Stimulated activated CD8-positive, alpha-beta memory T cell treated with anti-CD3 and anti-CD28 coated beads, Interleukin-4, amount 100 ng/mL, for 4 hours (primary cell): ENCODE measurements around the gene PPP2R2D.

Experiments
- DNase-seq, 2 donors: peaks; one replicate each; pipeline ENCODE4 v3.0.0-alpha.2; 2020; ENCODE audit warnings: low read depth in 2 of 2, low spot score in 1 of 2

PPP2R2D gene

GRCh38 chr10:131888186-131888604 lies 12.6 kb upstream of the PPP2R2D start:
- DNase-seq, result no peak

- DNase-seq, result no peak
These were observed 11.1 kb upstream of the PPP2R2D start for GRCh38 chr10:131889755-131890154.

GRCh38 chr10:131890276-131891195 lies 10.3 kb upstream of the PPP2R2D start:
- no peak for DNase-seq

- no peak for DNase-seq
These were observed 9.4 kb upstream of the PPP2R2D start for GRCh38 chr10:131891196-131891928.

- DNase-seq, result no peak
These were observed 8.6 kb upstream of the PPP2R2D start for GRCh38 chr10:131891929-131892805.

GRCh38 chr10:131892806-131893675 lies 7.8 kb upstream of the PPP2R2D start:
- DNase-seq, result no peak

GRCh38 chr10:131895116-131895515 lies 5.7 kb upstream of the PPP2R2D start:
- DNase-seq, result no peak

- DNase-seq, result peak in 1 of 2 donors; percentile 42
These were observed 4.4 kb upstream of the PPP2R2D start for GRCh38 chr10:131896403-131896802.

- DNase-seq, result no peak
These were observed 3.4 kb upstream of the PPP2R2D start for GRCh38 chr10:131897297-131897899.

- no peak for DNase-seq
These were observed 2.7 kb upstream of the PPP2R2D start for GRCh38 chr10:131898061-131898460.

GRCh38 chr10:131898713-131899112 lies 2.1 kb upstream of the PPP2R2D start:
- DNase-seq, result no peak

GRCh38 chr10:131899116-131899690 lies 1.6 kb upstream of the PPP2R2D start:
- DNase-seq, result no peak

GRCh38 chr10:131899695-131900349 lies 986 bp upstream of the PPP2R2D start:
- no peak for DNase-seq

GRCh38 chr10:131901181-131901829 lies 497 bp downstream of the PPP2R2D start:
- DNase-seq, result no peak

- DNase-seq, result no peak
These were observed 1.4 kb downstream of the PPP2R2D start for GRCh38 chr10:131902211-131902610.

GRCh38 chr10:131902691-131903090 lies 1.9 kb downstream of the PPP2R2D start:
- DNase-seq, result no peak

GRCh38 chr10:131905267-131905571 lies 4.4 kb downstream of the PPP2R2D start:
- no peak for DNase-seq

- DNase-seq, result no peak
These were observed 4.9 kb downstream of the PPP2R2D start for GRCh38 chr10:131905603-131906268.
